ENCODE data around the gene CR1L. TPM values are rescaled to one million over a fixed set of nuclear protein-coding genes. Genes with fewer than 3 reads are reported as not detected.
"Not testable (repeated sequence)": the region's sequence is repeated elsewhere in the genome, so short reads cannot be mapped to it uniquely, and the experiment has no call there.

Gene CR1L
- polyA plus RNA-seq, 3 donors = 0.96 to 1.6 (median 1.4) TPM

- no peak for DNase-seq (ENCODE audit: low read depth in 3 of 3, low spot score in 2 of 3)
These were observed 121.6 kb downstream of the CR1L start for GRCh38 chr1:207766569-207766968.

- DNase-seq (ENCODE audit: low read depth in 3 of 3, low spot score in 2 of 3) = not testable (repeated sequence)
These were observed 125.6 kb downstream of the CR1L start for GRCh38 chr1:207770514-207770913.

Other genes with a start within 250 kb of the CR1L start
- gene CR2, start 190.8 kb upstream of the CR1L start, polyA plus RNA-seq (ENCODE audit: insufficient read length in 3 of 3) = 1 to 10 TPM; 1.3 to 1.9 (median 1.7) TPM
- gene CR1, start 149.0 kb upstream of the CR1L start, polyA plus RNA-seq (ENCODE audit: insufficient read length in 3 of 3) = 10 to 100 TPM; 20.2 to 21.9 (median 20.9) TPM
- gene CD46, start 106.9 kb downstream of the CR1L start, polyA plus RNA-seq (ENCODE audit: insufficient read length in 3 of 3) = 100 to 1,000 TPM; 344 to 380 (median 359) TPM